Activated CD8-positive, alpha-beta memory T cell treated with anti-CD3 and anti-CD28 coated beads for 4 hours (primary cell): ENCODE results near the gene MSANTD1.

Experiments used
- DNase-seq, 2 donors: peaks; one replicate each; pipeline ENCODE4 v3.0.0-alpha.2; 2020; ENCODE audit warnings: low read depth in 2 of 2

MSANTD1 gene

GRCh38 chr4:3232871-3233271 lies 16.1 kb upstream of the MSANTD1 start:
- no peak for DNase-seq

- DNase-seq, result no peak
These were observed 15.4 kb upstream of the MSANTD1 start for GRCh38 chr4:3233391-3234071.

GRCh38 chr4:3234171-3235029 lies 14.6 kb upstream of the MSANTD1 start:
- no peak for DNase-seq

- no peak for DNase-seq
These were observed 14.0 kb upstream of the MSANTD1 start for GRCh38 chr4:3235030-3235345.

- no peak for DNase-seq
These were observed 13.4 kb upstream of the MSANTD1 start for GRCh38 chr4:3235581-3235980.

- no peak for DNase-seq
These were observed 12.6 kb upstream of the MSANTD1 start for GRCh38 chr4:3236326-3236878.

- no peak for DNase-seq
These were observed 11.7 kb upstream of the MSANTD1 start for GRCh38 chr4:3237266-3237665.

GRCh38 chr4:3237712-3238560 lies 11.0 kb upstream of the MSANTD1 start:
- DNase-seq, result no peak

- no peak for DNase-seq
These were observed 10.2 kb upstream of the MSANTD1 start for GRCh38 chr4:3238721-3239120.

GRCh38 chr4:3239303-3239702 lies 9.7 kb upstream of the MSANTD1 start:
- DNase-seq, result no peak

GRCh38 chr4:3239998-3240920 lies 8.7 kb upstream of the MSANTD1 start:
- DNase-seq, result no peak

GRCh38 chr4:3240936-3241522 lies 7.9 kb upstream of the MSANTD1 start:
- no peak for DNase-seq

- no peak for DNase-seq
These were observed 6.9 kb upstream of the MSANTD1 start for GRCh38 chr4:3241898-3242524.

- DNase-seq, result no peak
These were observed 5.7 kb upstream of the MSANTD1 start for GRCh38 chr4:3243136-3243780.

- no peak for DNase-seq
These were observed 5.0 kb upstream of the MSANTD1 start for GRCh38 chr4:3244002-3244401.

- DNase-seq, result no peak
These were observed 4.2 kb upstream of the MSANTD1 start for GRCh38 chr4:3244747-3245146.

- DNase-seq, result no peak
These were observed 3.3 kb upstream of the MSANTD1 start for GRCh38 chr4:3245676-3246075.

GRCh38 chr4:3246458-3247398 lies 2.2 kb upstream of the MSANTD1 start:
- DNase-seq, result no peak
